Measurements from ENCODE around the gene H3-3A.

H3-3A gene

DNA sequence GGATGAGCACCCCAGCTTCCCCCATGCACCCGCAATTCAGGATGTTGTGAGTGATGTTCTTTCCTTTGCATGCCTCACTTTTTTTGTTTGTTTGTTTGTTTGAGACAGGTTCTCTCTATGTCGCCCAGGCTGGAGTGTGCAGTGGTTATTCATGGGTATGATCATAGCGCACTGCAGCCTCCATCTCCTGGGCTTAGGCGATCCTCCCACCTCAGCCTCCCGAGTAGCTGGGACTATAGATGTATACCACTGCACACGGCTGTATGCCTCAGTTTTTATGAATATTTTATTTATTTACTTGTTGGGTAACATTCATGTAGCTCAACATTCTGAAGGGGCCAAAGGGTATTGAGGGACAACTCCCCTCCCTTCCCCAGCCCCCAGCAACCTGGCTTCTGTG is 54.8 kb downstream of the H3-3A start:
- in situ Hi-C loops (cut with MboI; ENCODE audit: low pct_unique_long_range_greater_than_20kb, low sequenced_read_pairs, unreplicated experiment): no loop called here
- TF ChIP-seq, protein P1, sequence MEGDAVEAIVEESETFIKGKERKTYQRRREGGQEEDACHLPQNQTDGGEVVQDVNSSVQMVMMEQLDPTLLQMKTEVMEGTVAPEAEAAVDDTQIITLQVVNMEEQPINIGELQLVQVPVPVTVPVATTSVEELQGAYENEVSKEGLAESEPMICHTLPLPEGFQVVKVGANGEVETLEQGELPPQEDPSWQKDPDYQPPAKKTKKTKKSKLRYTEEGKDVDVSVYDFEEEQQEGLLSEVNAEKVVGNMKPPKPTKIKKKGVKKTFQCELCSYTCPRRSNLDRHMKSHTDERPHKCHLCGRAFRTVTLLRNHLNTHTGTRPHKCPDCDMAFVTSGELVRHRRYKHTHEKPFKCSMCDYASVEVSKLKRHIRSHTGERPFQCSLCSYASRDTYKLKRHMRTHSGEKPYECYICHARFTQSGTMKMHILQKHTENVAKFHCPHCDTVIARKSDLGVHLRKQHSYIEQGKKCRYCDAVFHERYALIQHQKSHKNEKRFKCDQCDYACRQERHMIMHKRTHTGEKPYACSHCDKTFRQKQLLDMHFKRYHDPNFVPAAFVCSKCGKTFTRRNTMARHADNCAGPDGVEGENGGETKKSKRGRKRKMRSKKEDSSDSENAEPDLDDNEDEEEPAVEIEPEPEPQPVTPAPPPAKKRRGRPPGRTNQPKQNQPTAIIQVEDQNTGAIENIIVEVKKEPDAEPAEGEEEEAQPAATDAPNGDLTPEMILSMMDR (IDR thresholded peaks at IDR 0.05; ENCODE audit: extremely low read depth, insufficient read depth, missing control alignments): no peak
- DNase-seq (ENCODE audit: low spot score): no peak

DNA sequence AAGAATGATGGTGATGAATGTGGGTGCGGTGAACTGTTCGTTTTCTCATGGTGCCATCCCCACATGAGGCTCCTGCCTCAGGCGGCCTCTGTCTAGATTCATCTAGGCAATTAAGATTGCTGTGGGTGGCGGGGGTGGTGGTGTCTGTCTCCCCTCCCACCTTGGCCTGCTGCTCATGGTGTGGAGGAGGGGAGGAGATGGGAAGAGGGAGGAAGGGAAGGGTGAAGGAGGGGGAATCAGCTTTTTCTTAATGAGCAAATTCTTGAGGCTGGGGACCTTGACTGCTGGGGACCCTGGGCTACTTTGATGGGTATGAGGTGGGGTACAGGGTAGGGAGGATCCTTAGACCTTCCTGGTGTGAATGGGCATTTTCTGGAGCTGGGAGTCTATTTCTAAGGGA is 55.8 kb downstream of the H3-3A start:
- in situ Hi-C loops (cut with MboI; ENCODE audit: low pct_unique_long_range_greater_than_20kb, low sequenced_read_pairs, unreplicated experiment): no loop called here
- no peak for DNase-seq (ENCODE audit: low spot score)
- TF ChIP-seq, protein P1 (IDR thresholded peaks at IDR 0.05; ENCODE audit: extremely low read depth, insufficient read depth, missing control alignments): no peak

DNA sequence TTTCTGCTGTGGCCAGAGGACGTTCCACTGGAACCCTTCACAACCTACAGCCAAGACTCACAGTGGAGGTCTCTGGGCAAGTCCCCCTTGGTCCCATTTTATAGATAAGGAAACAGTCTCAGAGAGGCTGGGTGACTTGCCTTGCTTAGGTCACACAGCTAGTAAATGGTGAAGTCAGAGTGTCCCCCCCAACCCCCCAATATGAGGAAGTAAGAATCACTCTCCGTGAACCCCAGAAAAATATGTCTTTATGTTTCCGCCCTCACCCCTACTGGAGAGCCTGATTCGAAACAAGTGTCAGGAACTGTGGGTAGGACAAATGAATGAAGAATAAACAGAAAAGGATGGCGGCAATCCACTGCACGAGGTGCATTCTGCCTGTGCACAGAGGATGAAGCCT is 56.7 kb downstream of the H3-3A start:
- in situ Hi-C loops (cut with MboI; ENCODE audit: low pct_unique_long_range_greater_than_20kb, low sequenced_read_pairs, unreplicated experiment): no loop called here
- TF ChIP-seq, protein P1 (IDR thresholded peaks at IDR 0.05; ENCODE audit: extremely low read depth, insufficient read depth, missing control alignments): no peak
- no peak for DNase-seq (ENCODE audit: low spot score)

DNA sequence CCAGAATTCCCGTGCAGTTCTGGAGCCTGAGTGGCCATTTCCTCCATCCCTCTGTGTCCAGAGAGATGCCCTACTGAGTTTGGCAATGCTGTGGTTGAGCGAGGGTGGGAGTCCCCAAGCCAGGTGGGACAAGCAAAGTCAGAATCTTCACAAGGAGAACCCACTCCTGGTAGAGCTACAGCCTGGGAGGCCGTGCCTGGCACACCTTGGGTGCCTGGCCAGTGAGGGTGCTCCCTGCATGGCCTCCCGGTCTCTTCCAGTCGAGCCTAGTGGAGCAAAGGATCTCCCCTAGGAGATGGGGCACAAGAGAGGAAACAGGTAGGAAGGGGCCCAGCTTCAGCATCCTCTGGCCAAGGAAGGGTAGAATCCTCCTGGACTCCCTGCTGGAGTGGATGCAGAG is 57.9 kb downstream of the H3-3A start:
- DNase-seq (ENCODE audit: low spot score): no peak
- TF ChIP-seq, protein P1 (IDR thresholded peaks at IDR 0.05; ENCODE audit: extremely low read depth, insufficient read depth, missing control alignments): no peak
- in situ Hi-C loops (cut with MboI; ENCODE audit: low pct_unique_long_range_greater_than_20kb, low sequenced_read_pairs, unreplicated experiment): no loop called here

DNA sequence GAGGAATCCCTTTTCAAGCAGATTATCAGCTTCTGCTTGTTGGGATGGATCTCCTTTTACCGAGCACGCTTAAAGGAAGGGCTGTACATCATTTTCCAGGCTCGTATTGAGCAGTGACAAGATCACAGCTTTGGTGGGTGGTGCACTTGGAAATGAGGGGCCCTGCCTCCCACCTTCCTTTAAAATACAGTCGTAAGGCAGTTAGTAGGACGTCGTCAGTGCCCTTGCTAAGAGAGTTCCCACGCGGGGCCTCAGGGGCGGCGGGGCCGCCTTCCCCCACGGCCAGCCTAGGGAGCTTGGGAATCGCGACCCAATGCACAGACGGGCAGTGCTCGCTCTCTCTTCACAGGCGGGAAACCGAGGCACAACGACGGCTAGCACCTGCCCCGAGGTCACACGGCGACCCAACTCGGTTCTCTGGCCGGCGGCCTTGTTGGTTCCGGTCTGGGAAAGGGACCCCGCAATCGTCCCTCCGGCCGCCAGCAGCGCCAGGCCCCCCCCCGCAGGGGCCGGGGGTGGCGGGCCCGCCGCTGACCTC is 58.6 kb downstream of the H3-3A start:
- no peak for DNase-seq (ENCODE audit: low spot score)
- in situ Hi-C loops (cut with MboI; ENCODE audit: low pct_unique_long_range_greater_than_20kb, low sequenced_read_pairs, unreplicated experiment): no loop called here
- TF ChIP-seq, protein P1 (IDR thresholded peaks at IDR 0.05; ENCODE audit: extremely low read depth, insufficient read depth, missing control alignments): no peak
